Caco-2 (cell line): ENCODE results near the gene PPARD. TPM values are rescaled to one million over a fixed set of nuclear protein-coding genes. Genes with fewer than 3 reads are reported as not detected.

Source experiments
- BruUV-seq: library from RNA; stranded (reverse); fragments of 400-500 nt; replicated peaks from 2 replicates; lab custom pipeline; 2021; lab: Mats Ljungman, UMichigan
- CTCF ChIA-PET: fragments of 300-600 bp; sonication (Branson Sonifier 250); formaldehyde crosslinking; loops from one replicate; lab custom pipeline; 2022; ENCODE audit warnings: antibody characterized with exemption; lab: Charles Lee
- POLR2A ChIA-PET: fragments of 300-600 bp; sonication (Branson Sonifier 250); formaldehyde crosslinking; loops from one replicate; lab custom pipeline; 2022; ENCODE audit warnings: antibody characterized with exemption; lab: Charles Lee
- DNase-seq, 2 experiments: peaks; one replicate each; pipeline versions ENCODE4 v3.0.0 to v3.0.0-alpha.2; 2020 to 2022
- H3K27me3 ChIP-seq: replicated peaks from 2 replicates; pipeline ENCODE4 v1.6.0; 2011; ENCODE audit warnings: low read length; ENCODE audit not compliant: control insufficient read depth, insufficient read depth
- H3K36me3 ChIP-seq: 2 replicates; pipeline ENCODE4 v1.5.1; 2011; ENCODE audit warnings: low read length; ENCODE audit not compliant: control insufficient read depth, insufficient read depth
- H3K4me1 ChIP-seq: fragments of 250-450 bp; sonication (Bioruptor Pico); 2 replicates; pipeline ENCODE4 v1.5.1; 2020; ENCODE audit warnings: mild to moderate bottlenecking
- H3K4me3 ChIP-seq: 2 replicates; pipeline ENCODE4 v1.5.1; 2011; ENCODE audit warnings: low read depth, mild to moderate bottlenecking, control low read depth, low read length
- H3K9me3 ChIP-seq: fragments of 250-450 bp; sonication (Bioruptor Pico); 2 replicates; pipeline ENCODE4 v1.5.1; 2020; ENCODE audit warnings: mild to moderate bottlenecking, moderate library complexity
- H3K27ac Mint-ChIP-seq: one replicate; pipeline ENCODE4 v1.8.0; 2022; ENCODE audit warnings: mixed read lengths; ENCODE audit not compliant: unreplicated experiment
- H3K27me3 Mint-ChIP-seq: one replicate; pipeline ENCODE4 v1.8.0; 2022; ENCODE audit warnings: mixed read lengths; ENCODE audit not compliant: insufficient read depth, unreplicated experiment
- H3K36me3 Mint-ChIP-seq: one replicate; pipeline ENCODE4 v1.8.0; 2022; ENCODE audit warnings: mild to moderate bottlenecking, mixed read lengths; ENCODE audit not compliant: insufficient read depth, unreplicated experiment
- H3K4me1 Mint-ChIP-seq: one replicate; pipeline ENCODE4 v1.8.0; 2022; ENCODE audit warnings: low read depth, mixed read lengths; ENCODE audit not compliant: unreplicated experiment
- H3K4me3 Mint-ChIP-seq: one replicate; pipeline ENCODE4 v1.8.0; 2022; ENCODE audit warnings: mild to moderate bottlenecking, moderate library complexity, mixed read lengths; ENCODE audit not compliant: unreplicated experiment
- H3K9me3 Mint-ChIP-seq: one replicate; pipeline ENCODE4 v1.8.0; 2022; ENCODE audit warnings: mixed read lengths; ENCODE audit not compliant: unreplicated experiment
- CTCF ChIP-seq, 2 experiments: fragments of 200-600 bp in 1 of 2; IDR thresholded peaks; 1 replicate in 1 of 2; 2 replicates in 1 of 2; pipeline versions ENCODE4 v1.5.1 to v1.8.0; 2011 to 2022; ENCODE audit warnings: antibody characterized with exemption in 1 of 2, control low read depth in 1 of 2, inconsistent platforms in 1 of 2, low read depth in 1 of 2, low read length in 1 of 2, mild to moderate bottlenecking in 1 of 2, moderate library complexity in 1 of 2; ENCODE audit not compliant: insufficient read depth in 1 of 2, severe bottlenecking in 1 of 2, unreplicated experiment in 1 of 2
- intact Hi-C: fragments of 100-400 bp; cut with micrococcal nuclease; formaldehyde crosslinking; loops from one replicate; pipeline ENCODE4 v1.10.0; 2022; ENCODE audit not compliant: unreplicated experiment
- total RNA-seq: library from RNA; stranded (reverse); gene quantifications from 2 replicates; pipeline ENCODE4 v1.2.3, GENCODE V29; 2022

Gene PPARD
- total RNA-seq, 1 experiment from 2014 or later, result 11.3 TPM

GRCh38 chr6:35343092-35343834 is 905 bp downstream of the PPARD start:
- no peak for TF ChIP-seq CTCF (IDR thresholded peaks at IDR 0.05; ENCODE audit: insufficient read depth in 1 of 2, low read depth in 1 of 2, low read length in 1 of 2, severe bottlenecking in 1 of 2, unreplicated experiment in 1 of 2)
- H3K27me3 Mint-ChIP-seq, result no peaks in the 10 kb centered on the region
- H3K4me3 Mint-ChIP-seq, result peak overlapping the region; percentile 85
- intact Hi-C loops, result no loop called here
- ChIA-PET POLR2A (interaction anchor here (0.7 to 1.5 kb wide), 2 partner anchors 125 to 1632 kb away, joined by 3 to 6 read pairs; partner anchors contain the start of genes RPL10A and UQCC2), CTCF (interaction anchor here (1.4 to 3.5 kb wide), 6 partner anchors 25 to 123 kb away, joined by 4 to 50 read pairs (median 14); partner anchors contain the start of genes DEF6 and FANCE)
- H3K27ac Mint-ChIP-seq, result peak overlapping the region; percentile 78
- Histone ChIP-seq H3K4me3 (peak overlapping the region; percentile 84), H3K36me3 (no peaks in the 10 kb centered on the region), H3K9me3 (no peaks in the 10 kb centered on the region), H3K27me3 (no peaks in the 10 kb centered on the region), H3K4me1 (peaks cover 6% of the 10 kb centered on the region)
- peaks cover 20% of the 10 kb centered on the region for H3K36me3 Mint-ChIP-seq
- H3K4me1 Mint-ChIP-seq, result no peaks in the 10 kb centered on the region
- TSS peak; percentile 54 for BruUV-seq
- DNase-seq, result no peak
- H3K9me3 Mint-ChIP-seq, result no peaks in the 10 kb centered on the region

- peaks cover 6% of the 10 kb centered on the region for H3K4me1 ChIP-seq
- H3K9me3 Mint-ChIP-seq, result no peaks in the 10 kb centered on the region
- H3K36me3 Mint-ChIP-seq, result peaks cover 28% of the 10 kb centered on the region
- no peaks in the 10 kb centered on the region for H3K27me3 ChIP-seq
- ChIA-PET CTCF (interaction anchor here (3.5 kb wide), 1 partner anchor 71 kb away, joined by 29 read pairs; no protein-coding TSS in a partner anchor), POLR2A (no interaction called here)
- no peak for TF ChIP-seq CTCF (IDR thresholded peaks at IDR 0.05; ENCODE audit: insufficient read depth in 1 of 2, low read depth in 1 of 2, low read length in 1 of 2, severe bottlenecking in 1 of 2, unreplicated experiment in 1 of 2)
- peak overlapping the region; percentile 85 for H3K4me3 Mint-ChIP-seq
- peak overlapping the region; percentile 78 for H3K27ac Mint-ChIP-seq
- no TSS peak for BruUV-seq
- no peaks in the 10 kb centered on the region for H3K27me3 Mint-ChIP-seq
- no peaks in the 10 kb centered on the region for H3K4me1 Mint-ChIP-seq
- H3K4me3 ChIP-seq, result no peak overlapping the region
- DNase-seq, result no peak
- intact Hi-C loops, result no loop called here
- H3K36me3 ChIP-seq, result no peaks in the 10 kb centered on the region; the same call in 1 of the 2 replicates
- no peaks in the 10 kb centered on the region for H3K9me3 ChIP-seq
These were observed 1.6 kb downstream of the PPARD start for GRCh38 chr6:35343835-35344550.

- CTCF ChIA-PET, result interaction anchor here (0.7 kb wide), 1 partner anchor 14 kb away, joined by 6 read pairs; no protein-coding TSS in a partner anchor
- no TSS peak for BruUV-seq
- Mint-ChIP-seq H3K36me3 (peaks cover 39% of the 10 kb centered on the region), H3K27me3 (no peaks in the 10 kb centered on the region), H3K9me3 (no peaks in the 10 kb centered on the region), H3K4me3 (no peak overlapping the region), H3K4me1 (no peaks in the 10 kb centered on the region), H3K27ac (no peak overlapping the region)
- POLR2A ChIA-PET, result no interaction called here
- Histone ChIP-seq H3K36me3 (no peaks in the 10 kb centered on the region; the same call in 1 of the 2 replicates), H3K4me1 (no peaks in the 10 kb centered on the region), H3K4me3 (no peak overlapping the region), H3K9me3 (no peaks in the 10 kb centered on the region), H3K27me3 (no peaks in the 10 kb centered on the region)
- DNase-seq, result no peak
- TF ChIP-seq CTCF (IDR thresholded peaks at IDR 0.05; ENCODE audit: insufficient read depth in 1 of 2, low read depth in 1 of 2, low read length in 1 of 2, severe bottlenecking in 1 of 2, unreplicated experiment in 1 of 2), result no peak
- intact Hi-C loops, result no loop called here
These were observed 9.1 kb downstream of the PPARD start for GRCh38 chr6:35351422-35351821.
